Activated T-cell treated with anti-CD3 and anti-CD28 coated beads, Interleukin-2, amount 50 U/mL, for 4 hours (primary cell): ENCODE results near the gene FLRT3. TPM values are rescaled to one million over a fixed set of nuclear protein-coding genes. Genes with fewer than 3 reads are reported as not detected.

ENCODE experiments used
- ATAC-seq, 2 donors: fragments of 200-7000 bp; cut with Tn5 transposase; one replicate each; pipeline ENCODE4 v1.10.0; 2021
- DNase-seq: peaks from one replicate; pipeline ENCODE4 v3.0.0-alpha.2; 2020
- H3K27me3 Mint-ChIP-seq: one replicate; pipeline ENCODE4 v1.8.0; 2021; ENCODE audit warnings: low read depth, mixed read lengths
- H3K36me3 Mint-ChIP-seq: one replicate; pipeline ENCODE4 v1.8.0; 2022; ENCODE audit warnings: mixed read lengths; ENCODE audit not compliant: insufficient read depth
- H3K4me1 Mint-ChIP-seq: one replicate; pipeline ENCODE4 v1.8.0; 2021; ENCODE audit warnings: low read depth, mixed read lengths
- H3K4me3 Mint-ChIP-seq: one replicate; pipeline ENCODE4 v1.8.0; 2021; ENCODE audit warnings: mild to moderate bottlenecking, moderate library complexity, mixed read lengths
- H3K9me3 Mint-ChIP-seq: one replicate; pipeline ENCODE4 v1.8.0; 2021; ENCODE audit warnings: mixed read lengths
- total RNA-seq, 3 donors: library from RNA; stranded (reverse); gene quantifications; one replicate each; pipeline ENCODE4 v1.2.1, GENCODE V29; 2021

FLRT3 gene
- not detected for total RNA-seq

GRCh38 chr20:14337400-14338171 lies at the start of gene FLRT3:
Gene FLRT3 (minus strand): TSS chr20:14337612. CDS start chr20:14327506, 10,106 bp downstream.
- DNase-seq (no peak), ATAC-seq (no peak)
- no peaks in the 10 kb centered on the region for H3K9me3 Mint-ChIP-seq
- no peaks in the 10 kb centered on the region for H3K27me3 Mint-ChIP-seq
- no peaks in the 10 kb centered on the region for H3K36me3 Mint-ChIP-seq
- H3K4me3 Mint-ChIP-seq = no peak within 1 kb of the TSS
- H3K4me1 Mint-ChIP-seq = no peaks in the 10 kb centered on the region

DNA sequence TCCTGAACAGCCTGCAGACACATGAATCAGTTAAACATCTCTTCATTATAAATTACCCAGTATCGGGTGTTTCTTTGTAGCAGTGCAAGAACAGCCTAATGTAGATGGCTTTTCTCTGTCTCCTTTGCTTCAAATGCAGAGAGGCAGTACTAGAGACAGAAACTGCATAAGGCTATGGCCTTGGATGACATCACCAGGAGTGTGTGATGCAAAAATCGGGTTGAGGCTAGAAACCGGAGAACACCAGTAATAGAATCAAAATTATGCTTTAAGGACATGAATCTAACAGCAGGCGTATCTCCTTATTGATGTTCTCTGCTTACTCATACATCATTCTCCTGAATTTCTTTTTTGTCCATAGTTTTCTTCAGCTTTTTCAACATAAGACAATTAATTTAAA lies 49.3 kb upstream of the FLRT3 start:
- Mint-ChIP-seq H3K36me3 (no peaks in the 10 kb centered on the region), H3K9me3 (peaks cover 12% of the 10 kb centered on the region), H3K4me1 (no peaks in the 10 kb centered on the region), H3K4me3 (no peak overlapping the region), H3K27me3 (no peaks in the 10 kb centered on the region)
- ATAC-seq = no peak
- DNase-seq = no peak

- DNase-seq (no peak), ATAC-seq (no peak)
- no peaks in the 10 kb centered on the region for H3K27me3 Mint-ChIP-seq
- no peak overlapping the region for H3K4me3 Mint-ChIP-seq
- H3K4me1 Mint-ChIP-seq = no peaks in the 10 kb centered on the region
- H3K9me3 Mint-ChIP-seq = peaks cover 8% of the 10 kb centered on the region
- no peaks in the 10 kb centered on the region for H3K36me3 Mint-ChIP-seq
These were observed 47.8 kb upstream of the FLRT3 start for GRCh38 chr20:14385176-14385740.

GRCh38 chr20:14384416-14385175 lies 47.2 kb upstream of the FLRT3 start:
- ATAC-seq (no peak), DNase-seq (no peak)
- Mint-ChIP-seq H3K36me3 (no peaks in the 10 kb centered on the region), H3K4me3 (no peak overlapping the region), H3K9me3 (peaks cover 8% of the 10 kb centered on the region), H3K4me1 (no peaks in the 10 kb centered on the region), H3K27me3 (no peaks in the 10 kb centered on the region)

- ATAC-seq (no peak), DNase-seq (no peak)
- Mint-ChIP-seq H3K36me3 (no peaks in the 10 kb centered on the region), H3K4me3 (no peak overlapping the region), H3K9me3 (peaks cover 5% of the 10 kb centered on the region), H3K4me1 (no peaks in the 10 kb centered on the region), H3K27me3 (no peaks in the 10 kb centered on the region)
These were observed 45.9 kb upstream of the FLRT3 start for GRCh38 chr20:14383335-14383734.

GRCh38 chr20:14378326-14378725 lies 40.9 kb upstream of the FLRT3 start:
- Mint-ChIP-seq H3K4me3 (no peak overlapping the region), H3K4me1 (no peaks in the 10 kb centered on the region), H3K36me3 (no peaks in the 10 kb centered on the region), H3K27me3 (no peaks in the 10 kb centered on the region), H3K9me3 (peaks cover 13% of the 10 kb centered on the region)
- no peak for DNase-seq
- ATAC-seq = no peak

DNA sequence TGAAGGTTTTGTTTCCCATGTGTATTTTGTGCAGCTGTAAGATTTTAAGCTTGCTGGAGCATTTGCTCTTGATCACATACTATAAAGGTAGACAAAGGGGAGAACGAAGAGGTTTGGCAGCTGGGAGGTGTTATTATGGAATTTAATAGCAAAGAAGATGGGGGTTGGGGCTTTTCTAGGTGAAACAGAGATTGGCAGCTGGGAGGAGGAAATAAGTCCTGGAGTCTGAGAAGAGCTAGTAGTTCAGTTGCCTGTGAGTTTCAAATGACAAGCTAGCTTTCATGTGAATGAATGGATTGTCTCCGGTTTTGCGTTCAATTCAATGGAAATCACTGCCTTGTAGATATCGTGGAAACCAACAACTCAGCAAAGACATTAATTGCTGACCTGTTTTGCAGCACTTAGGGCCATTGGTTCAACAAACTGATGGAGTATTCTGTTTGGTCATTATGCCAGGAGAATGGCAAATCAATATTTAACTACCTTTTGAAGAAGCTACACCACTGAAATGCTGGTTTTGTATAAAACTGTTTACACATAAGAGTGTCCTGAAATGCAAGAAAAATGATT lies 38.1 kb upstream of the FLRT3 start:
- no peaks in the 10 kb centered on the region for H3K4me1 Mint-ChIP-seq
- no peak for ATAC-seq
- no peak overlapping the region for H3K4me3 Mint-ChIP-seq
- DNase-seq = no peak
- H3K9me3 Mint-ChIP-seq = peaks cover 18% of the 10 kb centered on the region
- H3K27me3 Mint-ChIP-seq = no peaks in the 10 kb centered on the region
- H3K36me3 Mint-ChIP-seq = no peaks in the 10 kb centered on the region

GRCh38 chr20:14374196-14374595 lies 36.8 kb upstream of the FLRT3 start:
- Mint-ChIP-seq H3K4me3 (no peak overlapping the region), H3K36me3 (no peaks in the 10 kb centered on the region), H3K27me3 (no peaks in the 10 kb centered on the region), H3K9me3 (peaks cover 18% of the 10 kb centered on the region), H3K4me1 (no peaks in the 10 kb centered on the region)
- ATAC-seq (no peak), DNase-seq (no peak)

DNA sequence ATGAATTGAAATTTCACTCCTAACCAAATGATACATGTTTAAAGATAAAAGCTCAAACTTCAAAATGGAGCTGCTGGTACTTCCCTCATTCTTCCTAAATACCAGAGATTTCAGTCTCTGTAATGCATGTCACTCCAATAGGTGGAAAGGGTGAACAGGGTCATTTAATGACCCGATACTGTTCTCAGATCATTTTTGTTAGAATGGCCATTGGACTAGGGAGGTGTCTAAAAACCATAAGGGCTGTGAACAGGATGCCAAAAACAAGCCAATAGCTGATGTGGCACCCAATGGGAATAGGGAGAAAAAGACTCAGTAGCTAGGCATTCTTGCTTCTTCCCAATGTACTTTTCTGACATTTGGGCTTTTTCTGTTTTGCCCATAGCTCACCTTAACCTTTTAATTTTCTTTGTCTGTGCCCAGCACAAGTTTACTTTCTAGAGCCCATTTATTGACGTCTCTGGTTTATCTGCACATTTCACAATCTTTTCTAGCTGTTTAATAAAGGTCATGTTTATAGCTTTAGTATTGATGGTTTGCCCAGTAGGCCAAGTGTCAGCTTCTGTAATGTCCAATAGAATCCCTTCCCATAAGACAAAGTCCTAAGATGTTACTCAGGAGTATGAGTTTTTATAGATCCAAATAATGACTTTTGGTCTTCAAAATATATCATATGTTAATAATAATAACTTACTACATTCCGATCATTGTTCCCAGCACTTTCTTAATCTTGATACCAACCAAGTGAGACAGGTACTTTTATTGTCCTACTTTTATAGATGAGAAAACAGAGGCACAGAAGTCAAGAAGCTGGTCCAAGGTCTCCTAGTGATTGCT lies 24.3 kb upstream of the FLRT3 start:
- no peaks in the 10 kb centered on the region for H3K27me3 Mint-ChIP-seq
- no peaks in the 10 kb centered on the region for H3K36me3 Mint-ChIP-seq
- peaks cover 16% of the 10 kb centered on the region for H3K9me3 Mint-ChIP-seq

GRCh38 chr20:14360416-14360815 lies 23.0 kb upstream of the FLRT3 start:
- ATAC-seq (no peak), DNase-seq (no peak)
- Mint-ChIP-seq H3K36me3 (no peaks in the 10 kb centered on the region), H3K27me3 (no peaks in the 10 kb centered on the region), H3K4me1 (no peaks in the 10 kb centered on the region), H3K4me3 (no peak overlapping the region), H3K9me3 (peaks cover 11% of the 10 kb centered on the region)

More for the DNA sequence above, 24.3 kb upstream of the FLRT3 start:
- ATAC-seq (no peak), DNase-seq (no peak)
- no peak overlapping the region for H3K4me3 Mint-ChIP-seq
- H3K4me1 Mint-ChIP-seq = no peaks in the 10 kb centered on the region

DNA sequence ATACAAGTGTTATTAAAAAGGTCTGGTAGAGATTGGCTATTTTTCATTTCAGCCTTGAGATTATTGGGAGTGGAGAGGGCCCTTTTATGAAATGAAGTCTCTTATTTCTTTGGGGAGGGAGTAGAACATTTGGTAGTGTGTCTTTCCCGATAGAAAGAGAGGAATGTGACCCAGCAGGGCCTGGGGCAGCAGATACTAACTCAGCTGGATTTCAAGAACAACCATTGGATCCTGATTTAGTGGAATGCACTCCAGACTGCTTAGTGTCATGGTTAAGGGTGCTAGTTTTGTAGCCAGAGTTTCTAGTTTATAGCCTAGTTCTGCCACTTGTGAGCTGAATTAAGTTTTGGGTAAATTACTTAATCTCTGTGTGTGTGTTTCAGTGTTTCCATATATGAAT lies 18.4 kb upstream of the FLRT3 start:
- Mint-ChIP-seq H3K4me1 (no peaks in the 10 kb centered on the region), H3K27me3 (no peaks in the 10 kb centered on the region), H3K9me3 (peaks cover 3% of the 10 kb centered on the region), H3K4me3 (no peak overlapping the region), H3K36me3 (no peaks in the 10 kb centered on the region)
- no peak for ATAC-seq
- DNase-seq = no peak

GRCh38 chr20:14344746-14345145 lies 7.3 kb upstream of the FLRT3 start:
- no peaks in the 10 kb centered on the region for H3K36me3 Mint-ChIP-seq
- DNase-seq = no peak
- no peaks in the 10 kb centered on the region for H3K9me3 Mint-ChIP-seq
- no peak for ATAC-seq
- no peaks in the 10 kb centered on the region for H3K27me3 Mint-ChIP-seq
- no peak overlapping the region for H3K4me3 Mint-ChIP-seq
- no peaks in the 10 kb centered on the region for H3K4me1 Mint-ChIP-seq

- DNase-seq = no peak
- no peak for ATAC-seq
- no peaks in the 10 kb centered on the region for H3K36me3 Mint-ChIP-seq
- no peak overlapping the region for H3K4me3 Mint-ChIP-seq
- no peaks in the 10 kb centered on the region for H3K4me1 Mint-ChIP-seq
- H3K27me3 Mint-ChIP-seq = no peaks in the 10 kb centered on the region
- no peaks in the 10 kb centered on the region for H3K9me3 Mint-ChIP-seq
These were observed 6.2 kb upstream of the FLRT3 start for GRCh38 chr20:14343491-14344065.

DNA sequence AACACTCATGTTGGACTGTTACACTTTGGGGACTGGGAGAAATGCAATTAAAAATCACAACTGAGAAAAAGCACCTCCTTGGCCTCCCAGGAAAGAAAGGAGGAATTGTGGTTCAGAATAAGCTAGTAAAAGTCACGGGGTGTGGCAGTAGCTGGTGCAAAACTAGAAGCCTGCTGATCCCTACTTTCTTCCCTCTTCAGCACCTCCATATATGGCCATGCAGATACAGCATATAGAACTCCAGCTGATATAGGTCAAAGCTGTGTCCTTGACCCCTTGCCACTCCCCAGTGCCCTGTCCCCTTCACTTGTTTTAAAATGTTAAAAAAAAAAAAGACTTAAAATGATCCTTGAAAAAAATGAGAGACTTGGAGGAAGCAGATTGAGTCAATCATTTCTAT lies 5.5 kb upstream of the FLRT3 start:
- Mint-ChIP-seq H3K4me1 (no peaks in the 10 kb centered on the region), H3K36me3 (no peaks in the 10 kb centered on the region), H3K27me3 (no peaks in the 10 kb centered on the region), H3K9me3 (no peaks in the 10 kb centered on the region), H3K4me3 (no peak overlapping the region)
- no peak for ATAC-seq
- no peak for DNase-seq
